ENCODE measurements around the gene ELFN1. TPM values are rescaled to one million over a fixed set of nuclear protein-coding genes. Genes with fewer than 3 reads are reported as not detected.
A peak's percentile ranks its signal among the peaks of the same experiment; 100 is the strongest.

The ELFN1 gene
- polyA plus RNA-seq, 1 donor = 9.3 TPM

DNA sequence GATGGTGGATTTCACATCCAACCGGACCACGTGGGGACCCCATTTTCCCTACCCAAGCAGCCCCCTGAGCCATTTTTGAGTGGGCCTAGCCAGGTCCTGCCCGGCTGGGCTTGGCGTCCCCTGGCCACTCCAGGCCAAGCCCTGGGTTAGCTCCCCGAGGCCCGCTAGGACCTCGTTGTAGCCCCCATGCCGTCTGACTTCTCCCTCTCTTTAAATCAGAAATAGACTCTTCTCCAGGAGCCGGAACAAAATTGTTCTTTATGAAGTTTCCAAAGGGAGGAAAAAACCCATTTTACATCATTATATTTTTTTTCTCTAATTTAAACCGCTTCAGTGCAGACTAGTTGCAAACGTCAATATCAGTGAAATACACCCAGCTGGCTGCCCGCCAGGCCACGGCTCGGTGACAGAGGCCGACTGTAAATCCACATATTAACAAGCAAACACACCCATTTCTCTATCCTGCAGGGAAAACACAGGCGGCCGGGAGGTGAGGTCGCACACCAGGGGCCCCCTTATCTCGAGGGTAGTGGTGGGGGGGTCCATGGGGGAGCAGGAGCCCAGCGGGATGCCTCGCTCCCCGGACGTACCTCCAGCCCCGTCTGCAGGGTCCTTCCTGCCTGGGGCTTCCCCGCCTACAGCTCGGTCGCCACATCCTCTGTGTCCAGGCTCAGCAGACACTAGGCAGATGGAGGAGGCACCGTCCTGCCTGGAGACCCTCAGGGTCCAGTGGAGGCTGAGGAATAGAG, 72.7 kb downstream of the ELFN1 start:
- peak; percentile 70 for DNase-seq

DNA sequence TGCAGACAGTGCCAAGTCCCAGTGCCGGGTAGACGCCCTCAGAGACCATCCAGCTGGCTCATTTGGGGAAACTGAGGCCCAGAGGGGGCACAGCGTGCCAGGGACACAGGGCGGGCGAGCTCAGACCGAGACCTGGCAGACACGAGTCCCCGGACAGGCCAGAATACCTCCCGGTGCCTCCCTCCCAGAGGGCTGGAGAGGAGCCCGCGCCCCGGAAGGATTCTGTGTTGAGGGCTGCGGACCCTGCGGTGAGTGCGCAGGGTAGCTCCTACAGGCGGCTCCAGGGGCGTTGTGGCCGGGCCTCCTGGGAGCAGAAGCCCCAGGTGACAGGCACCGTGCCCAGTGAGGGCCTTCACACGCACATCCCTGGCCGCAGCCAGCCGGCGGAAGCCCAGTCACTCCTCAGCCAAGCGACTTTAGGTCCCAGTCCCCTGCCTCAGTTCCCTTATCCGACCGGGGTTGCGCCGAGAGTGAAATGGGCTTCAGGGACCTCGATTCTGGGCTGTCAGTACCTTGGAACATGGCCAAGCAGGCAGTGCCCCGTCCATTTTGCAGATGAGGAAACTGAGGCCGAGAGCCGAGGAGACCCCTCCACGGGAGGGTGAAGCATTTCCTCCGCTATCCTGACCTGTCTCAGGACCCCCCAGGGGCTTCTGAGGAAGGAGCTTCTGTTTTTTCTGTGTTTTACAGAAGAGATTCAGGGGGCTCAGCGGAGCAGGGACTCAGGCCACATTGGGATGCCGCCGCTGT, 73.6 kb downstream of the ELFN1 start:
- no peak for DNase-seq

DNA sequence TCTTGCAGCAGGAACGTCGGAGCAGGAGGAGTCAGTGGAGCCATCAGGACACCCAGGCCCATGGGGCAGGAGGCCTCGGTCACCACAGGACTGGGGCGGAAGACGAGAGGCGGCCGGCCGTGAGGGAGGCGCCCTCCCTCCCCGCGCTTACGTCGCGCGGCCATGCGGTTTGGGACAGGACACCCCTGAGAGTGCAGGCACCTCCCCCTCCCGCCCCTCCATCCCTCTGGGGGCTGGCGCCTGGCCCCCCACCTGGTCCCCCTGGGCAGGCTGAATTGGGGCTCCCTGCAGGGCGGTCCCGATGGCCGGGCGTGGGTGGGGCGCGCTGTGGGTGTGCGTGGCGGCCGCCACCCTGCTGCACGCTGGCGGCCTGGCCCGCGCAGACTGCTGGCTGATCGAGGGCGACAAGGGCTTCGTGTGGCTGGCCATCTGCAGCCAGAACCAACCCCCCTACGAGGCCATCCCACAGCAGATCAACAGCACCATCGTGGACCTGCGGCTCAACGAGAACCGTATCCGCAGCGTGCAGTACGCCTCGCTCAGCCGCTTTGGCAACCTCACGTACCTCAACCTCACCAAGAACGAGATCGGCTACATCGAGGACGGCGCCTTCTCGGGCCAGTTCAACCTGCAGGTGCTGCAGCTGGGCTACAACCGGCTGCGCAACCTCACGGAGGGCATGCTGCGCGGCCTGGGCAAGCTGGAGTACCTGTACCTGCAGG, 74.4 kb downstream of the ELFN1 start:
- DNase-seq = no peak

DNA sequence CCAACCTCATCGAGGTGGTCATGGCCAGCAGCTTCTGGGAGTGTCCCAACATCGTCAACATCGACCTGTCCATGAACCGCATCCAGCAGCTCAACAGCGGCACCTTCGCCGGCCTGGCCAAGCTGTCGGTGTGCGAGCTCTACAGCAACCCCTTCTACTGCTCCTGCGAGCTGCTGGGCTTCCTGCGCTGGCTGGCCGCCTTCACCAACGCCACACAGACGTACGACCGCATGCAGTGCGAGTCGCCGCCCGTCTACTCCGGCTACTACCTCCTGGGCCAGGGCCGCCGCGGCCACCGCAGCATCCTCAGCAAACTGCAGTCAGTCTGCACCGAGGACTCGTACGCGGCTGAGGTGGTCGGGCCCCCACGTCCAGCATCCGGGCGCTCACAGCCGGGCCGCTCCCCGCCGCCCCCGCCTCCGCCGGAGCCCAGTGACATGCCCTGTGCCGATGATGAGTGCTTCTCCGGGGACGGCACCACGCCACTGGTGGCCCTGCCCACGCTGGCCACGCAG, 75.0 kb downstream of the ELFN1 start:
- DNase-seq = no peak

DNA sequence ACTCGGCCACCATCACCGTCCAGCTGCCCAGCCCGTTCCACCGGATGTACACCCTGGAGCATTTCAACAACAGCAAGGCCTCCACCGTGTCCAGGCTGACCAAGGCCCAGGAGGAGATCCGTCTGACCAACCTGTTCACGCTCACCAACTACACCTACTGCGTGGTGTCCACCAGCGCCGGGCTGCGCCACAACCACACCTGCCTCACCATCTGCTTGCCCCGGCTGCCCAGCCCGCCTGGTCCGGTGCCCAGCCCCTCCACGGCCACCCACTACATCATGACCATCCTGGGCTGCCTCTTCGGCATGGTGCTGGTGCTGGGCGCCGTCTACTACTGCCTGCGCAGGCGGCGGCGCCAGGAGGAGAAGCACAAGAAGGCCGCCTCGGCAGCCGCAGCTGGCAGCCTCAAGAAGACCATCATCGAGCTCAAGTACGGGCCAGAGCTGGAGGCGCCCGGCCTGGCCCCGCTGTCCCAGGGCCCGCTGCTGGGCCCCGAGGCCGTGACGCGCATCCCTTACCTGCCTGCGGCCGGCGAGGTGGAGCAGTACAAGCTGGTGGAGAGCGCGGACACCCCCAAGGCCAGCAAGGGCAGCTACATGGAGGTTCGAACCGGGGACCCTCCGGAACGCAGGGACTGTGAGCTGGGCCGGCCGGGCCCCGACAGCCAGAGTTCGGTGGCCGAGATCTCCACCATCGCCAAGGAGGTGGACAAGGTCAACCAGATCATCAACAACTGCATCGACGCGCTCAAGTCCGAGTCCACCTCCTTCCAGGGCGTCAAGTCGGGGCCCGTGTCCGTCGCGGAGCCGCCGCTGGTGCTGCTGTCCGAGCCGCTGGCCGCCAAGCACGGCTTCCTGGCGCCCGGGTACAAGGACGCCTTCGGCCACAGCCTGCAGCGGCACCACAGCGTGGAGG, 75.8 kb downstream of the ELFN1 start:
- no peak for DNase-seq

DNA sequence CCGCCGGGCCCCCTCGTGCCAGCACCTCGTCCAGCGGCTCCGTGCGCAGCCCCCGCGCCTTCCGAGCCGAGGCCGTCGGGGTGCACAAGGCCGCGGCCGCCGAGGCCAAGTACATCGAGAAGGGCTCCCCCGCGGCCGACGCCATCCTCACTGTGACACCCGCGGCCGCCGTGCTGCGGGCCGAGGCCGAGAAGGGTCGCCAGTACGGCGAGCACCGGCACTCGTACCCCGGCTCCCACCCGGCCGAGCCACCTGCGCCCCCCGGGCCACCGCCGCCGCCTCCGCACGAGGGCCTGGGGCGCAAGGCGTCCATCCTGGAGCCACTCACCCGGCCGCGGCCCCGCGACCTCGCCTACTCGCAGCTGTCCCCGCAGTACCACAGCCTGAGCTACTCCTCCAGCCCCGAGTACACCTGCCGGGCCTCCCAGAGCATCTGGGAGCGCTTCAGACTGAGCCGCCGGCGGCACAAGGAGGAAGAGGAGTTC, 76.5 kb downstream of the ELFN1 start:
- DNase-seq = no peak

DNA sequence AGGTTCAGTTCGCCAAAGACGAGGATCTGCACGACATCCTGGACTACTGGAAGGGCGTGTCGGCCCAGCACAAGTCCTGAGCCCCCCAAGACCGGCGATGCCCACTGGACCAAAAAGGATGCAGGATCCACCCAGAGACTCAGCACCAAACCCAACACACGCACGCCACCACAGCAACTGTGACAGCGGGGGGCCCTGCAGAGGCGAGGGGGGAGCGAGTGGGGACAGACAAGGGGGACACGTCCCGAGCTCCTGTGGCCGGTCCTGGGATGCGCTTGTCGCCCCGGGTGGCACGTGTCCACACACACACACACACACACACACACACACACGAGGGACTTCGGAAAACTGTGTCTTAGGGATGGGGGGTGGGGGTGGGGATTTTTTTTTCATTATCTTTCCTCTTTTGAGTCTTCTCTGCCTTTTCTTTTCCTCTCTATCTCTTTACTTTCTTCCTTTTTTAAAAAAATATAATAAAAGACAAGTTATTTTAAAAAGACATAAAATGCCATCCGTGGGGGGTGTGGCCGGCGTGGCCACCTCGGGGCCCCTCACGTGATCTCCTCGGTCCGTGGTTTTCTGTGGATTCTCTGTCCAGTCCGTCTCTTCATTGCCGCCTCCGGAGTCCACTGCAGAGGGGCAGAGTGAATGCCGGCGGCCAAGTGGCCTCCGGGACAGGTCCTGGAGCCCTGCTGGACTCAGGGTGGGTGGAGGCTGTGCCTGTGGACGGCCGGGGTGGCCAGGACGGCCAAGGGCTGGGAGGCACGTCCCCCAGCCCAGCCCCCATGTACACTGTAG, 77.1 kb downstream of the ELFN1 start:
- no peak for DNase-seq

DNA sequence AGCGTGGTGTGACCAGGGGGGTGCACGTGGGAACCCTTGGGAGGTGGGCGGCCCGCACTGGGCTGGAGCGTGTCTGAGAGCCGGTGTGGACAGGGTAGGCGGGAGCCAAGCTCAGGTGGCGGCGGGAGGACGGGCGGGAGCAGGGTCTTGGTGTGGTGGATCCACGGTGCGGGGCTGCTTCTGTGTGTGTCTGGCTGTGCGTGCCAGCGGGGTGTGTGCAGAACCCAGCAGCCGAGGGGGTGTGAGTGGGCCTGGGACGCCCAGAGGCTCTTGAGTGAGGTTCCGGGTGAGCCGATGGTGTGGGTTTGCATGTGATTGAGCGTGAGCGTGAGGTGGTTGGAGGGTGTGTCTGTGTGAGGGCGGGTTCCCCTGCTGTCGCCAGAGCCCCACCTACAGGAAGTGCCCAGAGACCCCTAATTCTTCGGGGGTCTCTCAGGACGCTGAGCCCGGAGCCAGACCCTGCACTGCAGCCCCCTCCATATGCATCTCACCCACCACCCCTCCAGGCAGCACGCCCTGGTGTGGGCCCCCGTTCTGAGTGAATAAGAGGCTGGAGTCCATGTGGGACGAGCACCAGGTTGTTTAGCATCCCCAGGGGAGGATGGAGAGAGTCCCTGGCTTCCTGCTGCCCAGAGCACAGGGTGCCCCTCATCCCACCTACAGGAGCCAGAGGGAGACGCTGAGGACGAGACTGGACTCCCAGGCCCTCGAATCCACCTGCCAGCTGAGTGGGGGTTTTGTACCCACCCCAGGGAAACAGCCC, 78.2 kb downstream of the ELFN1 start:
- DNase-seq = no peak

DNA sequence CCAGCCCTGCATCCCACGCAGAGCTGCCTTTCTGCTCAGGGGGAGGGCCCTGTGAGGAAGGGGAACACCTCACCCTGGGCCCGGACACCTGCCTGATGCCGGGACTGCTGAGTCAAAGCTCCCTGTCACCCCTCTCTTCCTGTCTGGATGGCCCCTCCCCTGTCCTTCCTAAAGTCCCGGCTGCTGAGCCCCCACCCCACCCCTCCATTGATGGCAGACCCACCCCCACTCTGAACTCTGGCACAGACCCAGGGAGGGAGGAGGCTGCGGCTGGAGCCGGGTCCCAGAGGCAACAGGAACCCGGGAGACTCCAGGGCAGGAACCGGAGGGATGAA, 78.7 kb downstream of the ELFN1 start:
- DNase-seq = no peak

DNA sequence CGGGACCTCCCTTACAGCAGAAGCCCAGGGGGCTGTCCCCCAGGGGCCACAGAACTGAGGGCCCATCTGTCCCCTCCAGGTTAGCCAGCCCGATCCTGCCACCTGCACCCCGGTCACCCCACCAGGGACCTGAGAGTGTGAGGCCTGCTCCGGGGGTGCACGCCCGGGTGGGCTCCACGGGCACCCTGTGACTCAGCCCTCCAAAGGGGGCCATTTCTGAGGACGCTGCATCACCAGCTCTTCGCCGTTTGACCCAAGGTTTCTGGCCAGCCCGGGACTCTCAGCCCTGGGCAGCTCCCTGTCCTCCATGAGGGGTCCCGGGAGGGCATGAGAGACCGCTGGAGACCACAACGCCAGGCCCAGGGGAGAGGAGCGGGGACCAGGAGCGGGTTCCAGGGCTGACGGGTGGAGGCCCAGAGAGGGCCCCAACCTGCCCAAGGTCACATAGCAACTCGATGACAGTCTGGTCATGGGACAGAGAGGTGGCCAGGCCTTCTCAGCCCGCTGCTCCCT, 79.3 kb downstream of the ELFN1 start:
- DNase-seq = no peak

DNA sequence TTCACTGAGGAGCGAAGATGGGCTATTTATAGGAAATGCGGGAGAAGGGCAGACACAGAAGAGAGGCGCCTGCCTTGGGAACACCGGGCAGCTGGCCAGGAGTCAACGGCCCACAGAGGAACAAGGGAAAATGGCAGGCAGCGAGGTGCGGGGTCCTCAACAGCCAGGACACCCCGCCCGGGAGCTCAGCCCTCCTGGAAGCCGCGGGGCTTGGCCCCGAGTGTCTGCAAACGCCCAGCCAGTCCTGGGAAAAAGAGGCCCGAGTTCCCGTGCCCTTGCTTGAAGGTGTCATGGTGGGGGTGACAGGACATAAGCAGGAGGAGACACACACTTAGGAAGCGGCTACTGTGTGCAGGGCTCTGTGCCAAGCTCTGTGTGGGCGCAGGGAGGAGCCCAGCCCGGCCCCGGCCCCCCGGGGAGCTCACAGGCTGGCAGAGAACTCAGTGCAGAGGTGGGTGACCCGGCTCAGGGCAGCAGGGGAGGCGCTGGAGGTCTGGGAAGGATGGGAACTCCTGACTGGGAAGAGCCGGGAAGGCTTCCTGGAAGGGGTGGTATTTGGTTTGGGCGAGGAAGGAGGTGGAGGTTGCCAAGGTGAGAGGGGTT, 79.9 kb downstream of the ELFN1 start:
- DNase-seq = no peak

DNA sequence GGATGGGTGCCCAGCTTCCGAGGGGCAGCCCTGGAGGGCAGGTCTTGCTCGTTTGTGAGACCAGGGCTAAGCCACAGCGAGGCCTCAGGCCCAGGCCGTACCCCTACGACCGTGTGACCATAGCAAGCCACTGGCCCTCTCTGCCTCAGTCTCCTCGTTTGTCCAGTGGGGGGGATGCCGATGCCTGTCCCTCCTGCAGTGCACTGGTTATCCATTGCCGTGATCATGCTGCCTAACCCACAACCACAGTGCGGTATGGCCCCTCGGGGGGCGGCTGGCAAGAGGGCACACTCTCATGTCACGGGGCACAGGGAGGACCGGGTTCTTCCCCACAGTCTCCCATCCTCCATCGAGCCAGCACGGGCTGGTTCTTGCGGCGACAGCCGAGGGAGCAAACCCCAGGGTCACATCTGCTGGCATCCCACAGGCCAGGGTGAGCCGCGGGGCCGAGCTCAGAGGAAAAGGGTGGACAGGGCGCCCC, 80.5 kb downstream of the ELFN1 start:
- DNase-seq = no peak

DNA sequence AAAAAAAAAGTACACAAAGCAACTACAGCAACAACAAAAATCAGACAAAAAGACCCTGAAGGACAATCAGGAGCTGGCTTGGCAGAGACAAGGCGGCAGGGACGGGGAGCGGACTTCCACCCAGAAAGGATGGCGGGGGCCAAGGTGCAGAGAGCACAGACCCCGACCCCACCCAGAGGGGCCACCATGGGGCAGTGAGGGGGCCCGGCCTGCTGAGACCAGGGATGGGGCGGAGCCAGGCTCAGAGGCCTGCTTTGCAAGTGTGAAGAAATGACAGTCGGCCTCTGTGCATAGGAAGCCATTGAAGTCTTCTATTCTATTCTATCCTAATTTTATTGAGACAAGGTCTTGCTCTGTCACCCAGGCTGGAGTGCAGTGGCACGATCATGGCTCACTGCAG, 82.0 kb downstream of the ELFN1 start:
- DNase-seq = no peak

DNA sequence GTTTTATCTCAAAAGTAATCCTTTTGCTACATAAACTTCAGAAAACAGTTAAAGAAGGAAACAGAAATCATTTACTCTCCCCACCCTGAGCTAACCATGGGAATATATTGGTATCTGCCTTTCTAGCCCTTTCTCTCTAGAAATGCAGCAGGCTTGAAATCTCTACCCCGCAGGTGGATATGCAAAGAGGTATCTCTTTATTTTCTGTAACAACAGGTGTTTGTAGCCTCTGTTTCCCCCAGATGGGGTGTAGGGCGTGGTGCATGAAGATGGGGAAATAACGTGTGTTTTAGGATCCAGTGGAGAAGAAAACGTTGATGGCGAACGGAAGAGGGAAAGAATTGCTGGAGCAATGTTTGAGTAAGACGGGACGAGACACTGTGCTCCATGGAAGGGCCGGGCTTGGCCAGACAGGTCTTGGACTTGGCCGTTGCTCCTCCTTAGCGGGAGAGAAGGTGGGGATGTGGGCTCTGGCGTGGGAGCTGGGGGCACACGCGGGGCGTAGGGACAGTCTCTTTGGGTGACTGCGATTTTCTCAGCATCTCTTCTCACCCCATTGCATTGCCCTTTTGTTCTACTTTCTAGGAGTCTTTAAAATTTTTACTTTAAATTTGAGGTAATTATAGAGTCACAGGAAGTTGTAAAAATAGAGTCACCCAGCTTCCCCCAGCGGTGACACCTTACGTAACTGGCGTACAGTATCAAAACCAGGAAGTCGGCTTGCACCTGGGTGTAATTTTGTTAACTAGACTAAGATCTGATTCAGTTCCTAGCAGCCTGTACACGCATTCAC, 82.9 kb downstream of the ELFN1 start:
- no peak for DNase-seq

DNA sequence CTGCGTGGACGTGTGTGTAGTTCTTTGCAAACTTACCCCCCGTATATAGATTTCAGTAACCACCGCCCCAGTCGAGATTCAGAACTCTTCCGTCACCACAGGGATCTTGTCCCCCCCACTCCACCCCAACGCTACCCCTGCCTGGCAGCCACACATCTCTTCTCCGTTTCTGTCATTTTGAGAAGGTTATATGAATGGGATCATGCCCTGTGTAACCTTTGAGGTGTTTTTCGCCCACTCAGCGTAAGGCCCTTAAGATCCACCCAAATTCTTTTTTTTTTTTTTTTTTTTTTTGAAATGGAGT, 83.4 kb downstream of the ELFN1 start:
- no peak for DNase-seq

DNA sequence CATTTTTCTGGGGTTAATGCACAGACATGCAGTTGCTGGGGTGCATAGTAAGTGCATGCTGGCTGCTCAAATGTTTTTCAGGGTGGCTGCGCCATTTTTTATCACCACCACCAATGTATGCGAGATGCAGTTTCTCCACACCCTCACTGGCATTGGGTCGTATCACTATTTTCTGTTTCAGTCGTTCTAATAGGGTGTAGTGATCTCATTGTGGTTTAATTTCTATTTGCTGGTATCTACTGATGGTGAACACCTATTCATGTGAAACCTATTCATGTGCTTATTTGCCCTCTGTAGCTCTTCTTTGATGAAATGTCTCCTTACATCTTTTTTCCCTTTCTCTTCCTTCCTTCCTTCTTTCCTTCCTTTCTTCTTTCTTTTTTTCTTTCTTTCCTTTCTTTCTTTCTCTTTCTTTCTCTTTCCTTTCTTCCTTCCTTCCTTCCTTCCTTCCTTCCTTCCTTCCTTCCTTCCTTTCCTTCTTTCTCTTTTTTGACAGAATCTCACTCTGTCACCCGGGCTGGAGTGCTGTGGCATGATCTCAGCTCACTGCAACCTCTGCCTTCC, 84.3 kb downstream of the ELFN1 start:
- DNase-seq = no peak

DNA sequence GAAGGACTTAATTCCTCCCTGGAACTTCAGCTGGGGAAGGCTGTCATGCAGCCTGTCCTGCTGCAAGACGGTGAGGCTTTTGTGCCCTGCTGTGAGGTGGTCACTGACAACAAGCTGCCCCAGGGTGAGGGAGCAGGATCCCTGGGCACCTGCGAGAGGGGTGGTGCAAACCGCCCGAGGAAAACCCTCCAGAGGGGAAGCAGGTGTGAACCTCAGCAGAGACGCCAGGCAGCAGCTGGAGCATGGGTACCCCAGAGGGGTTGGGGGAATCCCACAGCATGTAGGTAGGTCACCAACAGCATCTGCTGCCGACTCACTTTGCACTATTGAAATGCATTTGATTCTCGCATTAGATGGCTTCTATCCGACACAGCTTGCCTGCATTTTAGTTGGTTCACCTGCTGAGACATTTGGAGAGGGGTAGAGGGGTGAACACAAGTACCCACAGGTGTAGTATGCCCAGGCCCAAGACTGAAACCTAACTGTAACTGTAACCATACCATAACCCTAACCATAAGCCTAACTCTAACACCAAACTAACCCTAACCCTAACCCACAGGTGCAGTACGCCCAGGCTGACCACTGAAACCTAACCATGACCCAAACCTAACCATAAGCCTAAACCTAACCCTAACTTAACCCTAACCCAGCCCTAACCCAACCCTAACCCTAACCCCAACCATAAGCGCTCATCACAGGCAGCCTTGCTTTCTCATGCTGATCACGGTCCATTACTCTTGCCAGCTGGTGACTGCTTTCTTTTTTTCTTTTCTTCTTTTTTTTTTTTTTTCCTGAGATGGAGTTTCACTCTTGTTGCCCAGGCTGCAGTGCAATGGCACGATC, 85.9 kb downstream of the ELFN1 start:
- DNase-seq = no peak
